Coronary artery (tissue), 2 donors: ENCODE results near the gene DDX51.

Experiments used
- DNase-seq: peaks from one replicate; pipeline ENCODE4 v3.0.0-alpha.2; 2017; ENCODE audit warnings: low spot score
- H3K27ac ChIP-seq, 2 donors: fragments of 200-600 bp; sonication (generic); one replicate each; pipeline ENCODE4 v1.5.1; 2016 to 2019
- H3K4me3 ChIP-seq: fragments of 200-600 bp; sonication (generic); 2 replicates; pipeline ENCODE4 v1.5.1; 2016; ENCODE audit warnings: mild to moderate bottlenecking, moderate library complexity
- CTCF ChIP-seq: fragments of 200-600 bp; sonication (generic); IDR thresholded peaks from one replicate; pipeline ENCODE4 v1.5.1; 2019; ENCODE audit warnings: antibody characterized with exemption

Gene DDX51

GRCh38 chr12:132188916-132189325 lies 44.8 kb upstream of the DDX51 start:
- Histone ChIP-seq H3K4me3 (peak overlapping the region; percentile 80), H3K27ac (peak overlapping the region; percentile 21 to 87)
- DNase-seq, result no peak
- TF ChIP-seq CTCF, result no peak

GRCh38 chr12:132188451-132188901 lies 44.4 kb upstream of the DDX51 start:
- Histone ChIP-seq H3K27ac (peak overlapping the region in 1 of 2 donors; percentile 87), H3K4me3 (peak overlapping the region; percentile 80)
- no peak for TF ChIP-seq CTCF
- DNase-seq, result no peak

- no peak for DNase-seq
- no peak for TF ChIP-seq CTCF
- Histone ChIP-seq H3K4me3 (no peak overlapping the region), H3K27ac (no peak overlapping the region)
Measured at GRCh38 chr12:132187646-132188450, 43.7 kb upstream of the DDX51 start.

GRCh38 chr12:132186857-132187620 lies 42.9 kb upstream of the DDX51 start:
- TF ChIP-seq CTCF, result no peak
- H3K27ac ChIP-seq, result no peak overlapping the region
- peak overlapping the region; percentile 40 for H3K4me3 ChIP-seq
- no peak for DNase-seq

- Histone ChIP-seq H3K27ac (no peak overlapping the region), H3K4me3 (peak overlapping the region; percentile 40)
- no peak for DNase-seq
- no peak for TF ChIP-seq CTCF
Measured at GRCh38 chr12:132186208-132186856, 42.2 kb upstream of the DDX51 start.

- Histone ChIP-seq H3K4me3 (no peak overlapping the region), H3K27ac (no peak overlapping the region)
- DNase-seq, result no peak
- TF ChIP-seq CTCF, result no peak
Measured at GRCh38 chr12:132185705-132186104, 41.6 kb upstream of the DDX51 start.
